ENCODE data around the gene ARRB1.
"Not testable (repeated sequence)": the region's sequence is repeated elsewhere in the genome, so short reads cannot be mapped to it uniquely, and the experiment has no call there.

Gene ARRB1

DNA sequence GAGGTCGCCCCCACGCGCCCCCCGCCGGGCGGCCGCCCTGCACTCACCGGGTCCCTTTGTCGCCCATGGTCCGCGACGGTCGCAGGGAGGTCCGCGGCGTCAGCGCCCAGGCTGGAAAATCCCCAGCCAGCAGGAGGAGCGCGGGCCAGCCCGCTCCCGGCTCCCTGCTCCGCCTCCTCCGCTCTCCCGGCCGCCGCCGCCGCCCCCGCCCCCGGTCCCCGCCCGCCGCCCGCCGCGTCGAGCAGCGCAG lies at the start of gene ARRB1:
TSS of gene ARRB1 (minus strand) at position 121 of the 250 bp plus-strand sequence. CDS start at position 67, 54 bp downstream.
- DNase-seq (ENCODE audit: low spot score): no peak

DNA sequence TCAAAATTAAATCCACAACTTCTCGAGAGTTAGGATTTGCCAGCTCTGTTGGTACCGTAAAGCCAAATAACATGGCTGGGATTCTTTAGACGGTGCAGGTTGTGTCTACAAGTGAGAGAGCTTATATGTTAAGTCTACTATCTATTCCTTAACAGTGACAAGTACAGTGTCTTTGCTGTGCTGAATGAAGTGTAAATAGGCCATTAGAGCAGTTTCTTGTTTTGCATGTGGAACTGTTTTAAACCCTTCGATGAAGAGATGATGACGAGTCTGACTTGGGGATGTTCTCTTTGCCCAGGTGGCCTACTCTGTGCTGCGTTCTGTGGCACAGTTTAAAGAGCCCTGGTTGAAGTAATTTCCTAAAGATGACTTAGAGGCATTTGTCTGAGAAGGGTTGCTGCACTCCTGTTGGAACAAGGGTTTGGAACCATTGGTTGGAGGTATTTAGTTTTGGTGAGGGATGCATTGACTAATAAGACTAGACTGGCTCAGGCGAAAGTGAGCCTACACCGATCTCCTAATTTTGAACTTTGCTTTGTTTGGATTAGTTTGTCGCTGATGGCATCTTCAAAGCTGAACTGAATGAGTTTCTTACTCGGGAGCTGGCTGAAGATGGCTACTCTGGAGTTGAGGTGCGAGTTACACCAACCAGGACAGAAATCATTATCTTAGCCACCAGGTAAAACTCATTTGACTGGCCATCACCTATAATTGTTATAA lies 48.8 kb upstream of the ARRB1 start:
- no peak for DNase-seq (ENCODE audit: low spot score)

DNA sequence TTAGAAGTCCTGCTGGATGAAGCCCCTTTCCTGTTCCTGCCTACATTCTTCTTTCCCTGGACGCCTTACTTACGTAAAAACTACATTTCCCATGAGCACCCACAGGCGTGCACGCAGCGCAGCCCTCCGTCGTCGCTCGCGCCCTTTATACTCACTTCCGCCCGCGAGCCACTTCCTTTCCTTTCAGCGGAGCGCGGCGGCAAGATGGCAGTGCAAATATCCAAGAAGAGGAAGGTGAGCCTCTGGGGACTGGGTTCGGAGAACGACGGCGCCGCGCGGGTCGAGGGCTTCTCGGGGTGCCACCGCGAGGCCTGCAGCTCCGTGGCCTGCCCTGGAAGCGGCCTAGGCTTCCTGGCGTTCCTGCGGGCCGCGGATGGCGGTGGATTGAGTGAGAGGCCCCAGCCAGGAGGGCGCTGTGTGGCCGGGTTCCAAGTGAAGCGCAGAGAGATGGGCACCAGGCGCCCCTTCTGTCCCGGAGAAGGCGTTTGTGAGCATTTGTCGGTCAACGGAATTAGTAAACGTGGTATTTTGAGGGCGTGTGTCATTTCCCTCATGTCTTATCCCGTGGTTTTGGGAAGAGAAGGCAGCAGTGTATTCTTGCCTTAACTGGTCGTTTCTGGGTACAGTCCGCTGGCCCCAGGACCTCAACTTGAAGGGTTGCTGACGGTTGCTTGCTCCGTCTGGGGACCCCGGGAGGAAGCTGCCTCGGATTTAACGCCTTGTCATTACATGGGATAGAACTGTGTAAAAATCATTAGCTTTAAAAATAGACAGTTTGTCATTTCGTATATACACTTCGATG lies 48.1 kb upstream of the ARRB1 start, which contains the start of gene RPS3:
TSS of gene RPS3 (plus strand) at position 175 of the 802 bp plus-strand sequence. CDS start at position 205, 30 bp downstream.
- DNase-seq (ENCODE audit: low spot score): peak; percentile 92

DNA sequence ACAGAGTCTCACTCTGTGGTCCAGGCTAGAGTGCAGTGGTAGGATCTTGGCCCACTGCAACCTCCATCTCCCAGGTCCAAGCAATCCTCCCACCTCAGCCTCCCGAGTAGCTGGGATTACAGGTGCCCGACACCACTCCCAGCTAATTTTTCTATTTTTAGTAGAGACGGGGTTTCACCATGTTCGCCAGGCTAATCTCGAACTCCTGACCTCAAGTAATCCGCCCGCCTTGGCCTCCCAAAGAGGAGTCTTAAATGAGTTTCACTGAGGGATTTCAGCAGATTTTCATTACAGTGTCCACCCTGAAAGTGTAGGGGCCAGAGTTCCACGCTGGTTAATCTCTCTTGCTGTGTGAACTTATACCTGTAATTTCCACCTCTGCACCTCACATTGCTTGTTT lies 47.4 kb upstream of the ARRB1 start:
- no peak for DNase-seq (ENCODE audit: low spot score)

DNA sequence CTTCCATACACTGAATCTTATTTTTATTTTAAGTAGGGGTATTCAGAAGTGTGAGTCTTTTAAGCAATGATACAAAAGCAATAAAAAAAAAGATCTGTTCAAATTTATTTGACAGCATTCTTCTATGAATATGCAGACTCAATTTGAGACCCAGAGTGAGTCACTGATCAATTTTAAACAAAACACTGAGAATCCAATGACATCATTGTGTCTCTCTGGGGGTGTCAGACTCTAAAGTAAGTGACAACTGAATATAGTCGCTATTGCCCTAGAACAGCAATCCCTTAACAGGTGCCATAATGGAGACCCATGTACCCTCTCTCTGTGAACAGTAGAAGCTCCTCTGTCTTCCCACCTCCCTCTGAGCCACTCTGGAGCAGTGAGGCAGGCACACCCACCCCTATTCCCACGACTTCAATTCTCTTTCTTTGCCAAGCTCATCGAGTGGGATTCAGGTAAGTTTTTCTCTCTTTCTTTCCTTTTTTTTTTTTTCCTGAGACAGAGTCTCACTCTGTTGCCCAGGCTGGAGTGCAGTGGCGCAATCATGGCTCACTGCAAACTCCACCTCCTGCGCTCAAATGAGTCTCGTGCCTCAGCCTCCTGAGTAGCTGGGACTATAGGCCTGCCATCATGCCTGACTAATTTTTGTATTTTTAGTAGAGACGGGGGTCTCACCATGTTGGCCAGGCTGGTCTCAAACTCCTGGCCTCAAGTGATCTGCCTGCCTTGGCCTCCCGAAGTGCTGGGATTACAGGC lies 42.8 kb upstream of the ARRB1 start:
- DNase-seq (ENCODE audit: low spot score): no peak

DNA sequence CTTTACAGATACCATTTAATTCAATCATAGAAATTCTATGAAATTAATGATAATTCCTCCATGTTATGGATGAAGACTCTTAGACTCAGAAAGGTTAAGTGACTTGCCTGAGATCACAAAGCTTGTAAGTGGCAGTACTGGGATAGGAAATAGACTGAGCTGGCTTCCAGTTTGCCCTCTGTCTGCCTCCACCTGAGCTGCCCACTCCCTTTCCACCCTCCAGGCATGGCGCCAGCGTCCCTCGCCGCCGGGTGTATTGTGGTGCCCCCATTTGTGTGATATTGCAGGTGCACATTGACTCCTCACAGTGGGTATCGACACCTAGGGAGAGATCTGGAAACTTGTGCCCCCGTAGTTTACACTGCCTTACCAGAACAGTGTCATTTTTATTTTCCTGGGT lies 38.5 kb upstream of the ARRB1 start:
- no peak for DNase-seq (ENCODE audit: low spot score)

DNA sequence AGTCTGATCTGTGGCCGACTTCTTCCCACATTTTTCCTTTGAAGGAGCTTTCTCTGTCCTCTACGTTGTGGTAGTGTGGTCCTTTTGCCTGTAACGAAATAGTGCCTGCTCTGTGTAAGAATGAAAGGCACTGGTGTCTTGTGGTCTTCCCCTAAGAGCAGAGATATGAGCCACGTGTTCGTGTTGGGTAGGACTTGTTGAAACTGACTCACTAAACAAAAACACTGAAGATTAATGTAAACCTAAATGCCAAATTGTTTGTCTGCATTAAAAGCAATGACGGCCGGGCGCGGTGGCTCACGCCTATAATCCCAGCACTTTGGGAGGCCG lies 37.8 kb upstream of the ARRB1 start:
- no peak for DNase-seq (ENCODE audit: low spot score)

DNA sequence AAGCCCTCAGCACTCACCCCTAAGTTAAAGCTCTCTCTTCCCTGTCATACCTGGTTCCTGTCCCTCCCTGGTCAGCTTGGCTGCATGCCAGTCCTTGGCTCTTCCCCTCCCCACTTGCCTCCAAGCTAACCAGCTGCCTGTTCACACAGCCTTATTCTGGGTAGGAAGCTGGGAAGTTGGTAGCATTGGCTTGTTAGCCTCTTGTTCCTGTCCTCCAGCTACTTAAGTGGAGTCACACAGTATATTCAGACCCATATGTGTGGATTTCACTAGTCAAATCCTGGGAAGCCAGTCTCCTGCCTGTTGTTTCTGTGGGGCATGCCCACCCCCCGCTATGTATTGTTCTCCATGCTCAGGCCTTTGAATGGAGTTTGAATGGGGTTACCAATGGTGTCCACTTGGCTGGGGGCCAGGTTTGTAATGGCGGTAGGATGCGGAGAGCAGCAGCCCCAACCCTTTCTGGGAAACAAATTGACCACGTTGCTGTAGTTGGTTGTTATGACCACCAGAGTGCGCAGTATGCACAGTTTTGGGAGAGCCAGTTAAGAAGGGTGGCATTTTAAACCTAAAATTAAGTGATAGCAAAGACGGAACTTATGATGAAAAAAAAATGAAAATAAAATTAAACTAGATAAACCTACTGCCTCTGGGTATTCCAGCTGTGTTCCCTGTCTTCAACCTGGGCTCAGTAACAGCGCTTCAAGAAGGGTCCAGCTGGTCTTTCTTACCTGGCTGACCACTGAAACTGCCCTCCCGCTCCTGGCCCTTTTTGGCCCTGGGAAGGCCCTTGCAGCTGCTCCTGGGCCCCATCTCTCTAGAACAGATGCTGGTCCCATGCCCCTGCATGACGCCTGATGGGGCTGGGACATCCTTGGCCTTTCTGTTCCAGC lies 37.2 kb upstream of the ARRB1 start:
- DNase-seq (ENCODE audit: low spot score): peak; percentile 72

DNA sequence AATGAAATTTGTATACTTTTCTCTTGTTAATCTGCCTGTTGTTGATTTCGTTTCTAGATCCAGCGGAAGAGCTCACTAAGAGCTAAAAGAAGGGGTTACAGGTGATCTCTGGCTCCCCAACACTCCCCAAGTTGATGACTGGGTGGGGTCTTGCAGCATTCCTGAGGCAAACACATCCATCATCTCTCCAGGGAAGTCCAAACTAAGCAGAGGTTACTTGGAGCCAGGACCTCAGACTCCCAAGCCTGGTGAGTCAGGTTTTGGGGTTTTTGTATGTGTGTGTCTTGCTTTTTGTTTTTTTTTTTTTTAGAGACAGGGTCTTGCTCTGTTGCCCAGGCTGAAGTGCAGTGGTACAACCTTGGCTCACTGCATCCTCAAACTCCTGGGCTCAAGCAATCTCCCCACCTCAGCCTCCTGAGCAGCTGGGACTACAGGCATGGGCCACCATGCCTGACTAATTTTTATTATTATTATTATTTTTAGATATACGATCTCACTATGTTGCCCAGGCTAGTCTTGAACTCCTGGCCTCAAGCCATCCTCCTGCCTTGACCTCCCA lies 36.4 kb upstream of the ARRB1 start:
- DNase-seq (ENCODE audit: low spot score): no peak

DNA sequence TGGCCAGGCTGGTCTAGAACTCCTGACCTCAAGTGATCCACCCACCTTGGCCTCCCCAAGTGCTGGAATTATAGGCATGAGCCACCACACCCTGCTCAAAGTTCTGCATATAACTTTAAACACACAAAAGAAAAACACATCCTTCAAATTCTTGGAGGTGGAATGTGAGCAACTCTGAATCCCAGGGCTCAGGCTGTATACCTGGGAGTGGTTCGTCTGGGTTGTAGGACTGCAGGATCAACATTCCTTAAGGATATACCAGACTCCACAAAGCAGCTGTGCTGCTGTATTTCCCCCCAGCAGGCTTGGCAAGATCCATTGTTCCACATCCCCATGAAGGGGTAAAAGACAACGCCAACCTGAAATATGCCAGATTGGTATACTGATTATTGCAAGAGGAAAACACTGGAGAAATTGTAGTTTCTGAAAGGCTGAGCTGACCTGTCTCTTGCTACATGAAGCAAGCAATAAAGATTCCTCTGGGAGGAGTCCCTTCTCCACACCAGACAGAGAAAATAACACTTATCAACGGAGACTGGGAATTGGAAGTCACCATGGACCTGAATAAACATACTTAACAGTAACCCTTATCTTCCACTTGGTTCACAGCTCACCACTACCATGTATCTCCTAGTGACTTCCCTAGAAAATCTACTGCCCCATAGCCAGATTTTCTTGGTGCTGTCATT lies 35.6 kb upstream of the ARRB1 start:
- no peak for DNase-seq (ENCODE audit: low spot score)

DNA sequence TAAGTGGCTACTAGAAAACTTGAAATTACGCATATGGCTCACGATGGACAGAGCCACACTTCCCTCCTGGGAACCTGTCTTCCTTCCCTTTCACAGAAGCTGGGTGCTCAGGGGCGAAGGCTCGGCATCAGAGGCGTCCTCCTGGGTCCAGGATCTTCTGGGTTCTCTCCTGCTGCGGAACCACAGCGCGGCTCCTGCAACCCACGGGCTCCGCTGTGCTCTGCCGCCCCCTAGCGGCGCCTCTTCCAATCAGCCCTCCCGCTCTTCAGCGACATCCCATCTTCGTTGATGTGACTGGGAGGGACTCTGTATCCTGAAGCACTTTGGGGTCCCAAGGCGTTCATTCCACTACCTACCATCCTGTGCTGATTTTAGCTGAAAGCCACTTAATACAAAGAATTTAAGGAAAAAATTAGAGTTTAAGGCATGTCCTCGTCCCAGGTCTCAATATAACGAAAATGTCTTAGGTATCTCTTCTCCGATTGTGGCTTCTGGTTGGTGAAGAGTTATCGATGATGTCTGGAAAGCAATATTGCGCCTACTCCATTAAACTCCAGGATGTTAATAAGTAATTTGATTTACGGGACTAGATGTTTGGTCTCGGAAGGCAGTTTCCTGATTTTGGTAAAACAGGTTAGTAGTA lies 33.1 kb upstream of the ARRB1 start:
- peak; percentile 83 for DNase-seq (ENCODE audit: low spot score)

DNA sequence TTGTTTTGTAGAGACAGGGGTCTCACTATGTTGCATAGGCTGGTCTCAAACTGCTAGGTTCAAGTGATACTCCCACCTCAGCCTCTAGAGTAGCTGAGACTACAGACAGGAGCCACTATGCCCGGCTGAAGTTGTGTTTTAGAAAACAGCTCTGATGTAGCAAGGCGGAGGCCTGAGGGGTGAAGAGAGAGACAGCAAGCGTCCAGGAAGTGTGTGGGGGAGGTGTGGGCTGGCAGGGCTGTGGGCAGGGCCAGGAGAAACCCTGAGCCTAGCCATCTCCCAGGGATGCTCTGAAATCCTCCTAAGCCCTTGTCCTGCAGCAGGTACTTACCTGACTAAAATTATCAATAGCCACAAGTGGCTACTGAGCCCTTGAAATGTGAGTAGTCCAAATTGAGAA lies 31.8 kb upstream of the ARRB1 start:
- DNase-seq (ENCODE audit: low spot score): no peak

DNA sequence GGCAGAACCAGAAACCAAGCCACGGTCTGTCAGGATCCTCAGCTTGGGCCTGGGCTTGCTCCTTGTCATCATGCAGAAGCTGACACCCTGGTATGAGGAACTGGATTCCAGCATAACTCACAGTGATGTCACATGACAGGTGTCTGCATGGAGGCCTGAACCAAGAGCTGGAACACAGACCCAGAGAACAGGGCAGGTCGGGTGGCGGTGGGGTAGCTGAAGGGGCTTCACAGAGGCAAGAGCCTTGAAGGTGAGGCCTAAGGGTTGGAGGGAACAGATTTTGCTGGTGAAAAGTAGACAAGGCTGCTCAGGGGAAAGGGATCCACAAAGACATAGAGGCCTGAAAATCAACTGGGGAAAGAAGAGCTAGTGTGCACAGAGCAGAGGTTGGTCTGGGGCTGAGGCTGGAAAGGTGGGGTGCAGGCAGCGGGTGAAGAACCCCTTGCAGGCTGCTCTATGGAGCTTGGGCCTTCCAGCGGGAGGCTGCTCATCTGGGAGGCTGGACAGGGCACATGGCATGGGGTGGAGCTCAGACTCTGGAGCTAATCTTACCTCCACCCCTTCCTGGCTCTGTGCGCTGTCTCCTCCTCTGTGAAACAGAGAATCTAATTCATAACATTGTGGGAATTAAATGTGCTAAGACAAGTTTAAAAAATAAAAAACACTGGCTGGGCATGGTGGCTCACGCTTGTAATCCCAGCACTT lies 29.4 kb upstream of the ARRB1 start:
- DNase-seq (ENCODE audit: low spot score): no peak

DNA sequence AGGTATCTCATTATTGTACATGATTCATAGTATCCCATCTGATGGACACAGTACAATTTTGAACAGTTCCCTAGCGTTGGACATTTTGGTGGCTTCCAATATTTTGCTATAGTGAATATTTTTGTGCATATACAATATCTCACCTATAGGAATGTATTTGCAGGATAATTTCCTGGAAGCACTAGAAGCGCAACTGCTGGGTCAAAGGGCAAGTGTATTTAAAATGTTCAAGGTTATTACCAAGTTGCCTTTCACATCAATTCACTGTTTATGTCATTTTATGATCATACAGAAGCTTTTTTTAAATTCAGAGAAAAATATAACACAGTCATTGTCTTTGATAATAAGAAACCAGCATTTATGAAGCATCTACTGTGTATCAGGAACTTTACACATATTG lies 28.8 kb upstream of the ARRB1 start:
- no peak for DNase-seq (ENCODE audit: low spot score)

DNA sequence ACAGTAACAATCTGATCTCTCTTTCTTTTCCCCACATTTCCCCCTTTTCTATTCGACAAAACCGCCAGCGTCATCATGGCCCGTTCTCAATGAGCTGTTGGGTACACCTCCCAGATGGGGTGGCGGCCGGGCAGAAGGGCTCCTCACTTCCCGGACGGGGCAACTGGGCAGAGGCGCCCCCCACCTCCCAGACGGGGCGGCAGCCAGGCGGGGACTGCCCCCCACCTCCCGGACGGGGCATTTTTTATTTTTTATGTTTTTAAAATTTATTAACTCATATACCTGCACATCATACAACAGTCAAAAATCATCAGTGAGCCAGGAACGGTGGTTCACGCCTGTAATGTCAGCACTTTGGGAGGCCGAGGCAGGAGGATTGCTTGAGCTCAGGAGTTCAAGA lies 27.3 kb upstream of the ARRB1 start:
- not testable (repeated sequence) for DNase-seq (ENCODE audit: low spot score)

DNA sequence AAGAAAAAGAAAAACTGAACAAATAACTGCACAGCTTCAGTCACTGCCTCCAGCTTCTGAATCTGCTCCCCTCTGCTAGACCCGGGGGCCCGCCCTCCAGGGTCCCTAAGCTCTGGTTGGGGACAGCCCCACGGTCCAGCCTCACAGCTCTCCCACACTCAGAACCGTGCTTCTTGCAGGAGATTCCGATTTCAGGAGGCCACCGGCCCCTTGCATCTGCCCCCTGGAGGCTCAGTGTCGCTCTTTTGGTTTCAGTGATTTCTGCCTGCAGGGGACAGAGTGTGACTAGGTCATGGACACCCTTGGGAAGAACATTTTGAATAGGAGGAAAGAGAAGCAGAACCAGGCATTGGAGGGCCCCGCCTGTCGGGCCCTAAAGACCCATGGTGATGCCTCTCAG lies 24.7 kb upstream of the ARRB1 start:
- no peak for DNase-seq (ENCODE audit: low spot score)

DNA sequence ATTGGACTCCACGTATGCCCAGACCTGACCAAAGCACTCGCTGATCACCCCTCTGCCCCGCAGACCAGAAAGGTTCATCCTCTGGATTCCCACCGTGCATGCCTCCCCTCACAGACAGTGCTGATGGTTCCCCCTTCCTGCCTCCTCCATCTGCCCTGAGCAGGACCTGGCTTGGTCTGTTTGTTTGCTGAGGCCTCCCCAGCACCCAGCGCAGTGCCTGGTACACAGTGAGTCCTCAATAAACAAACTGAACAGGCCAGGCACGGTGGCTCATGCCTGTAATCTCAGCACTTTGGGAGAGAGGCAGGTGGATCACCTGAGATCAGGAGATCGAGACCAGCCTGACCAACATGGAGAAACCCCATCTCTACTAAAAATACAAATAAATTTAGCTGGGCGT lies 24.2 kb upstream of the ARRB1 start:
- DNase-seq (ENCODE audit: low spot score): no peak

DNA sequence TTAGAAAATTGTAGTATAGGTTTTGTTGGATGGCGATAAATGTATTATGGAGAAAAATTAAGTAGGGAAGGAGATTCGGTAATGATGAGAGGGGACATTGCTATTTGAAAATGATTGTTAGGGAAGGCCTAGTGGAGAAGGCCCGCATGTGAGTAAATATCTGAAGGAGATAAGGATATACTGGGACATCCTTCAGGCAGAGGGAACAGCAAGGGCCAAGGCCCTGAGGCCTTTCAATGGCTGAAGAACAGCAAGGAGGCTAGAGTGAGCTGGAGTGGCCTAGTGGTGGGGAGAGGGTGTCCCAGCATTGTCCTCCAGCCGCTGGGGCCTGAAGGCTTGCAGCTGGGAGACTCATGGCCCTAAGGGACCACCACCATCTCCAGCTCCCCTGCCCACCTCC lies 23.2 kb upstream of the ARRB1 start:
- DNase-seq (ENCODE audit: low spot score): no peak

DNA sequence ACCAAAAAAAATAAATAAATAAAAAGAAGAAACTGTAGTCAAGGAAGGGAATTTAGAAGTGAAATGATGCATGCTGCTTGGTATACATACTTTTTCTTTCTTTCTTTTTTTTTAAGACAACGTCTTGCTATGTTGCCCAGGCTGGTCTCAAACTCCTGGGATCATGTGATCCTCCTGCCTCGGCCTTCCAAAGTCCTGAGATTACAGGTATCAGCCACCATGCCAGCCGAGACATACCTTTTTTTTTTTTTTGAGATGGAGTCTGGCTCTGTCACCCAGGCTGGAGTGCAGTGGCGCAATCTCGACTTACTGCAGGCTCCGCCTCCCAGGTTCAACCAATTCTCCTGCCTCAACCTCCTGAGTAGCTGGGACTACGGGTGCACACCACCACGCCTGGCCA lies 21.7 kb upstream of the ARRB1 start:
- no peak for DNase-seq (ENCODE audit: low spot score)

Measured in left forelimb (tissue), 1 donor.